Measurements from ENCODE around the gene SRMS.
"Not testable (repeated sequence)": the region's sequence is repeated elsewhere in the genome, so short reads cannot be mapped to it uniquely, and the experiment has no call there.

The SRMS gene

DNA sequence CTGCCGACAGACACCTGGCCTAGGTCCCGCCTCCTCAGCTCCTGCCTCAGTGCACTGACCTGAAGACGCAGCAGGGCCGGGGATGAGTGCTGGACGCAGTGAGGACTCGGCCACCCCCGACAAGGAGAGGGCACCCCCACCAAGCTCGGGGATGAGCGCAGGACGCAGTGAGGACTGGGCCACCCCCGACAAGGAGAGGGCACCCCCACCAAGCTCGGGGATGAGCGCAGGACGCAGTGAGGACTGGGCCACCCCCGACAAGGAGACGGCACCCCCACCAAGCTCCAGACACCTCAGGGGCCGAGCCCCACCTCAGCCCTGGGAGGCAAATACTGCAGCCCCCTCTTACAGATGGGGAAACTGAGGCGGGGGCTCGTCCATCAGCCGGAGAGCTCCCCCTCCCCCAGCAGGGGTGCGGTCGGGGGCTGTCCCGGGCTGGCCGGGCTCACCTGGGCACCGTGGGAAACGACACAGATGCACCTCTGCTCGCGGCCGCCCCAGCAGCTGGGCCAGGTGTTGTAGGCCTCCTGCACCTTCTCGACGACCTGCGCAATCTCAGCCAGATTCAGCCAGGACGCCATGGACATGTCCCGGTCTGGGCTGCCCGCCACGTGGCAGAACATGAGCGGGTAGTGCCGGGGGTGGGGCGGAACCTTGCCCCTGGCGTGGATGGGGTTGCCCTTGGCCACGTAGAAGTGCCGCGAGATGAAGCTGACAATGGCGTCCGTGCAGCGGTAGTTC is 19.0 kb upstream of the SRMS start:
- DNase-seq (ENCODE audit: low read depth, low spot score) = no peak

GRCh38 chr20:63565699-63566335 is 18.3 kb upstream of the SRMS start:
- DNase-seq (ENCODE audit: low read depth, low spot score) = no peak

- no peak for DNase-seq (ENCODE audit: low read depth, low spot score)
These were observed 17.6 kb upstream of the SRMS start for GRCh38 chr20:63565021-63565698.

DNA sequence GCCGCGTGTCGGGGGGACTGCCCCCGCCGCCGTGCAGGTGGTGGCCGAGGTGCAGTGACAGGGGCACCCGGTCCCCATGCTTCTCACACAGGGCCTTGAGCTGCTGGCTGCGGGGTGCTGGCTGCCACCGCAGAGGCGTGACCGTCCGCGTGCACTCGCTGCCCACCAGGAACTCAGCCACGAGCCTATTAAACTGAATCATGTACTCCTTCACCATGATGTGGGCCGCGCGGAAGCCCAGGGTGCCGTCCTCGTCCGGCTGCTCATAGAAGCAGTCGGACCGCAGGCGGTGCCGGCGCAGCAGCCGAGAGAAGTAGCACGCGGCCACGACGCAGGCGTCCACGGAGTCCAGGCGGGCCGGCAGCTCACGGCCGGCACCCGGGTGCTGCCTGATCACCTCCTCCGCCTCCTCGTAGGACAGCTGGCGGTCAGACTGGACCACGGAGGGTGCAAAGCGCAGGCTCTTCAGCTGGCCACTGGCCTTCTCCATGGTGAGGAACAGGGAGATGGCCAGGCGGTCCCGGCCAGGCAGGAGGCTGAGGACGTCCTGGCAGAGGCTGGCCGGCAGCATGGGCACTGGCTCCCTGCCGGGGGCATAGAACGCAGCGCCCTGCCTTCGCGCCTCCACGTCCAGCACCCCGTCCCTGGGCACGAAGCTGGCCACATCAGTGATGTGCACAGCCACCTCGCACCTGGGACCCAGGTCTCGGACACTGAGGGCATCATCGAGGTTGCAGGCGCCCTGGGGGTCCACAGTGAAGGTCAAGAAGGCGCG is 16.7 kb upstream of the SRMS start:
- no peak for DNase-seq (ENCODE audit: low read depth, low spot score)

DNA sequence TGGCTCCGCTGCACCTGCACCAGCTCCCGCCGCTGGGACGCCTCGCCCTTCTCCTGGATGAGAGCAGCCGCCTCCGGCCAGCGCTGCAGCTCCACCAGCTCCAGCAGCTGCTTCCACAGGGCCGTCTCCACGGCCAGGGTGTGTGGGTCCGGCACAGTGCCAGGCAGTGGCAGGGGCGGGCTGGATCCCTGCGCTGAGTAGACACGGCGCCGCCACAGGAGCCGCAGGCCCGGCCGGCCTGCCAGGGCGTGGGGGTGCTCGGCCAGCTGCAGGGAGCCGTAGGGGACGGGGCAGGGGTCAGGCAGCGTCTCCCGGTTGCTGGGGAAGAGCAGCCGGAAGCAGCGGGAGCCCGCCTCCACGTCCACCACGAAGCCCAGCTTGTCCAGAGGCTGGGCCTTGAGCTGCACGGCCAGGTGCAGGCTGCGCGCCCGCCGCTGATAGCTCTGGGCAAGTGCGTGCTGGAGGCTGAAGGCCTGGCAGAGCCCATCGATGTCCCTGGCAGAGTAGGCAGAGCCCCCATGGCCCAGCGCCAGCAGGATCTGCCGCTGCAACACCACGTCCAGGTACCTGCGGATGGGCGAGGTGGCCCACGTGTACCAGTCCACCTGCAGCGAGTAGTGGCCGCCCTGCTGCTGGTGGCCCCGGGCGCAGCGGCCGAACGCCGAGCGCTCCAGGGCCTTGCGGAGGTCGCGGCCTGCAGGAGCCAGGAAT is 15.8 kb upstream of the SRMS start:
- no peak for DNase-seq (ENCODE audit: low read depth, low spot score)

DNA sequence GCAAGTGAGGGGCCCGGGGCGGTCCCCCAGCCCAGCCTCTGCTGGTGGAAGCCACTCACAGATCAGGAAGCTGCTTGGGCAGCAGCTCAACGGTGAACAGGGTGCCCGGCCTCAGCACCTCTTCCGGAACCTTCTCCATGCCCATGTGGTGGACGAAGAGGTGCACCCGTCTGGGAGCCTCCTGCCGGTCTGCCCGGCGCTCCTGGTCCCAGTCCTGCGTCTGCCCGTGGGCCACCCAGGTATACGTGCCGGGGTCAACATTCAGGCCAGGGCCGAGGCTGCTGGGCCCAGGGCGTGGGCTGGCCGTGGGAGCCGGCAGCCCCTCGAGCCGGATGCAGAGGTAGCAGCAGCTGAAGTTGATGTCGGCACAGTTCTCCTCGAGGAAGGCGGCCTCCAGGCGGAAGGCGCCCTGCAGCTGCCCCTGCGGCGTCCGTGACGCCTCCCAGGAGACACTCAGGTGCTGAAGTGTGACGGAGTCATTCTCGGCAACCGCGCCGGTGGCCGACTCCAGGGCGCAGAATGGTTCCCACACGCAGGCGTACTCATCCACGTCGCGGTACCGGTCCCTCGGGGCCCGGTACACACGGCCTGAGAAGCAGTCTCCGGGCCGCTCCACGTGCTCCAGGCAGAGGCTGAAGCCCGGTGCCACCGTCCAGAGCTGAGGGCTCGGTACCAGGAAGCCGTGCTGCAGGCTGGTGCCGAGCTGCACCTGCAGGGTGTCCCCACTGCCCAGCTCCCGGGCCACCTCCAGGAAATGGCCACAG is 15.1 kb upstream of the SRMS start:
- DNase-seq (ENCODE audit: low read depth, low spot score) = no peak

DNA sequence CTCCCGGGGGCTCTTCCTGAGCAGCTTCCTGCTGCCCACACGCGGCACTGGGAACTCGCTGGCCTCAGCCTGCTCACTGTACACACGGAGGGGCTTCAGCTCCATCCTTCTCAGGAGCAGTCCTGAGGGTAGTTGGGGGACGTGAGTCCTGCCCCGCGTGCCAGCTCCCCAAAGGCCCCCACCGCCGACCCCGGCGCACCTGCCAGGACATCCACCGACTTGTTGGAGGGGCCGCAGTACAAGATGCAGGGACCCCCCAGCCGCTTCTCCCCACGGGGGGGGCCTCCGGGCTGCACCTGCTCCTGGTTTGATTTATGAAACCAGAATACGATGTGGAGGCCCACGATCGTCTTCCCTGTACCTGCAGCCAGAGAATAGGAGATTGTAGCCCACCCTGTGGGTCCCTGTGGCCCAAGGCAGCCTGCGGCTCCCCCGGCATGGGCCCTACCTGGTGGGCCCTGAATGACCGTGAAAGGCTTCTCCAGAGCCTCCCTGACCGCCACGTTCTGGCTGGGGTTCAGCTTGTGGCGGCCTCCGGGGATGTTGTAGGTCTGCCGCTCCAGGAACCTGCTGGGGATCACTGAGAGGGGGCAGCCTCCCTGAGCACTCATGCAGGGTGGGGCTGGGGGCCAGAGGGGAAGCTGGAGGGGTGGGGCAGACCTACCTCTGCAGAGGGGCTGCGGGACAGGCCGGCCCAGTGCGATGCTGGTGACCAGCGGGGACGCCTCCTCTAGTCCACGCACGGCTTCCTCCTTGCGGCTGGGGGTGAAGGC is 14.3 kb upstream of the SRMS start:
- no peak for DNase-seq (ENCODE audit: low read depth, low spot score)

DNA sequence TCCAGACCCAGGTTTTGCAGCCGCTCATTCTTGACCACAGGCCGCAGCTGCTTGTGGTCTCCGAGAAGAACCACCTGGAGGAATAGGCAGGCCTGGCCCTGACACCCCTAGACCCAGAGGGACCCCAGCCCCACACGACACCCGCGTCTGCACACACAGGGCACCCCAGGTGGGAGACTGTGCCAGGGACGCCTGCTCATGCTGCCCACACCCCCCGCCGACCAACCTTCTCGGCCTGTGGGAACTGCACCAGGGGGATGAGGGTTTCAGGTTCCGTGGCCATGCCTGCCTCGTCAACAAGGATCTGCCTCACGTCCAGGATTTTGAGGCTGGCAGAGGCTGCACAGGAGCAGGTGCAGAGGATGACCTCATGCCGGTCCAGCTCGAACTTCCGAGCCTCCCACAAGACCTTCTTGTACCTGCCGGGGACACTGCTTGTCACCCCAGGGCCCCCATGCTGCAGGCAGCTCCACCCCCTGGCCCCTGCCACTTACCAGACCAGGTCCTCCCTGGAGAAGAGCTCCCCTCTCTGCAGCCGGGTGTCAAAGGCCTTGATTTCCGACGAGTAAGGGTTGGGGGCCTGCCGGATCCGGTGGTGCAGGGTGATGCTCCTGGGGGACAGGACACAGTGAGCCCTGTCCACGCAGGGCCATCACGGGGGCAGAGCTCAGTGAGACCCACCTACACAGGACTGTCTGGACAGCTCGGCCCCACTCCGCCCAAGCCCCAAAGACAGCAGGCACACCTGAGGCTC is 13.5 kb upstream of the SRMS start:
- no peak for DNase-seq (ENCODE audit: low read depth, low spot score)

- DNase-seq (ENCODE audit: low read depth, low spot score) = no peak
These were observed 12.8 kb upstream of the SRMS start for GRCh38 chr20:63560333-63560805.

DNA sequence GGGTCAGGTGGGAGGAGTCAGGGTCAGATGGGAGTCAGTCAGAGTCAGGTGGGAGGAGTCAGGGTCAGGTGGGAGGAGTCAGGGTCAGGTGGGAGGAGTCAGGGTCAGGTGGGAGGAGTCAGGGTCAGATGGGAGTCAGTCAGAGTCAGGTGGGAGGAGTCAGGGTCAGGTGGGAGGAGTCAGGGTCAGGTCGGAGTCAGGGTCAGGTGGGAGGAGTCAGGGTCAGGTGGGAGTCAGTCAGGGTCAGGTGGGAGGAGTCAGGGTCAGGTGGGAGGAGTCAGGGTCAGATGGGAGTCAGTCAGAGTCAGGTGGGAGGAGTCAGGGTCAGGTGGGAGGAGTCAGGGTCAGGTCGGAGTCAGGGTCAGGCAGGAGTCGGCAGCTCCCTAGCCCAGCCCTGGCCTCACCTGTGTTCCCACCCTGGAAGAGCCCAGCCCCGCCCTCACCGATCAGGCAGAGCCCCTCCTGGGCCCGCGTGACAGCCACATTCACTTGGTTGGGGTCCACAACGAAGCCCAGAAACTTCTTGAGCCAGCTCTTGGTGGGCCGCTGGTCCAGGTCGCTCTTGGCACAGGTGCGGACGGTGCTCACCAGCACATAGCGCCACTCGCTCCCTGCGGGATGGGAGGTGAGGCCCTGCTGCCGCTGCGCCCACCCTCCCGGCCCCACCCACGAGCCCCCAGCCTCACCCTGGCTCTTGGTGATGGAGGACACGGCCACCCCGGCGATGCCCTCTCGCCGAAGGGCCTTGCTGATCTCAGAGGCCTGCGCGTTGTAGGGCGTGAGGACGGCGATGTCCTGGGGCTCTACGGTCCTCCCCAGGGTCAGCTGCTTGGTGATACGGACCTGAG is 12.2 kb upstream of the SRMS start:
- DNase-seq (ENCODE audit: low read depth, low spot score) = not testable (repeated sequence)

GRCh38 chr20:63558804-63559484 is 11.4 kb upstream of the SRMS start:
- DNase-seq (ENCODE audit: low read depth, low spot score) = no peak

GRCh38 chr20:63557481-63557891 is 9.9 kb upstream of the SRMS start:
- no peak for DNase-seq (ENCODE audit: low read depth, low spot score)

DNA sequence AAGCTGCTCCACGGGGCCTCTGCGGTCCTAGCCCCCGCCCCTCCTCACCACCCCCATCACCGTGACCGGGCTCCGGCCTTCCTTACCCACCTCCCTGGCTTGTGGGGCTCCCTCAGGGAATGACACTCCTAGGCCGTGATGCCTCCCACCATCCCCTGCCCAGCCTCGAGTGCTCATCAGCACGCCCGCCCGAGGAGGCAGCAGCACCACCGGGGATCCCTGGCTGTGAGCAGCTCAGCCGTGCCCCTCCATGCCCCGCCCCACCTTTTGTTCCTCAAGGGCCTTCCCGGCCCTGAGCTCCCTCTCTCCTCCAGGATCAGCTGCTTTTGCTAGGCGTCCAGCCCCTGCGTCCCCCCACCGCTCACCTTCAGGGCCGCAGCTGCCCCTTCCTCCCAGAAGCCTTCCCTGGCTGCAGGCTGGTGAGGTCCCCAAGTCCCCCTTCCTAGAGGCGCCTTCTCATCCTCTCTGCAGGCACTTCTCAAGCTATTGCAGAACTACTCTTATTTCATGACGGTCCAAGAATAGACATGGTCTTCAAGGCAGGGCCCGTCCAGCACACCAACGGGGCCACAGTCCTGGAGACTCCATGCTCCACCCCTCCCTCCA is 9.4 kb upstream of the SRMS start:
- no peak for DNase-seq (ENCODE audit: low read depth, low spot score)

- DNase-seq (ENCODE audit: low read depth, low spot score) = no peak
These were observed 8.3 kb upstream of the SRMS start for GRCh38 chr20:63555661-63556381.

DNA sequence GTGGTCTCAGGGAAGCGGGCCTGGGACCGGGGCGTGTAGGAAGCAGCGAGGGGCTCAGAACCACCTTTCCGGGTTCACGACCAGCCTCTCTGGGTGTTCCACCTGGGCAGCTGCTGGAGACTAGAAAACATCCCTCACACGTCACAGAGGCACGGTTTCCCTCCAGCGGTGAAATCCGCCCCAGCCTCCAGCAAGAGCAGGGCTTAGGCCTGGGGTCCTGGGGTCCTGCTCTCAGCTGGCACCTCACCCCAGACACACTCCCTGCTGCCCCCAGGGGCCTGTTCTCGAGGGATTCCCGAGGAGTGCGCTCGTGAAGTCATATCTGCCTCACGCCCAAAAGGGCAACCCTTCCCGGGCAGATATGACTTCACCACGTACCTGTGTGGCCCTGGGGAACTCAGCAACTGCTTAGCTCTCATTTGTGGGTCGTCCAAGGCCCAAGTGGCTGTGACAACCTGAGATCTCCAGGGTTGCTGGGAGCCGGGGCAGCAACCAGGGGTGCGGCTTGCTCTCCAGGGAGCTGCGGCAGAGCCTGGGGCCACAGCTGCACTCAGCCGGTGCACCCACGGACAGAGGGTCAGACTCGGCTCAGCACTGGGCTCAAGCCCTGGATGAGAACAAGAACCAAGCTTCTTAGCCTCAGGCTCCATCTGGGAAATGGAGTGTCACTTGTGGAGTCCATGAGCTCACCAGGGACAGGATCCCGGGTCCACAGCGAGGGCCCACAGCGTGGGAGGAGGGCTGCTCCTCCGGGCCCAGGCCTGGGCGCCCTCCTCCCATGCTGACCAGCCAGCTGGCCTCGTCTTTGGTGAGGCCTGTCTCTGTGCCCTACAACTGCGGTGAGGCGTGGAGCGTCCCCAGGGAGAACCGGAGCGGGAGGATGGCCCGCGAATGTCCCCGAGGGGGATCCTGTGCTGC is 7.1 kb upstream of the SRMS start:
- DNase-seq (ENCODE audit: low read depth, low spot score) = no peak

Data from smooth muscle cell of the brain vasculature (primary cell).